Liver (tissue), 3 donors: Measurements from ENCODE around the gene MYO10.

Experiments used
- CTCF ChIP-seq: fragments of 150-350 bp; IDR thresholded peaks from 2 replicates; pipeline ENCODE4 v1.5.1; 2017; ENCODE audit warnings: improper control_type of control experiment, low read depth, low read length; ENCODE audit not compliant: missing input control
- MAX ChIP-seq: IDR thresholded peaks from 2 replicates; pipeline ENCODE4 v1.6.1; 2016; ENCODE audit warnings: antibody characterized with exemption
- RAD21 ChIP-seq, 2 donors: IDR thresholded peaks; 2 replicates each; pipeline ENCODE4 v1.6.1; 2016; ENCODE audit warnings: antibody characterized with exemption in 2 of 2, mild to moderate bottlenecking in 2 of 2
- donor health status: healthy.
- donor health status: healthy.

- TF ChIP-seq CTCF (no peak), MAX (no peak), RAD21 (IDR thresholded peaks at IDR 0.05) (no peak)
Measured at GRCh38 chr5:16953729-16954128, 17.6 kb upstream of the MYO10 start.
